Stimulated activated naive CD8-positive, alpha-beta T cell treated with anti-CD3 and anti-CD28 coated beads, Interleukin-15, Interleukin-2, amounts not matched to agents 100 U/mL and 50 U/mL, for 24 hours (primary cell): ENCODE results near the gene SOSTDC1.
"Not testable (repeated sequence)": the region's sequence is repeated elsewhere in the genome, so short reads cannot be mapped to it uniquely, and the experiment has no call there.

ENCODE experiments used
- ATAC-seq: fragments of 150-1000 bp; cut with Tn5 transposase; one replicate; pipeline ENCODE4 v1.10.0; 2021
- DNase-seq: peaks from one replicate; pipeline ENCODE4 v3.0.0; 2021

SOSTDC1 gene

DNA sequence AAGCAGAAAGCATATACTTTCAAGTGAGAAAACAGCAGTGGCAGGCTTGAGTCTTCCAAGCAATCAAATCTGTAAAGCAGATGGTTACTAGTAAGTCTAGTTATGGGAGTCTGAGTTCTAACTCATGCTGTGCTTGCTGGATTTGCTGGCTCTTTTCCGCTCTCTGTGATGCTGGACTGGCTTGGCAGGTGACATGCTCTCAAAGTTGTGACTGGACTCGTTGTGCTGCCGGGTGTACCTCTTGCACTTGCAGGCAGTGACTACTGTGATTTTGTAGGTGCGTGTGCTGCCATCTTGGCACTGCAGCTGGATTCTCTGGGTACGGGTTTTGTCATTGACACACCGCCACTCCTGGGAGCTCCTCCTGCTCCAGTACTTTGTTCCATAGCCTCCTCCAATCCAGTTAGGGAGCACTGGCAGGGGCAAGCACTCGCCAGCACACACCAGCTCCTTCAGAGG is 3.1 kb downstream of the SOSTDC1 start:
- ATAC-seq (no peak), DNase-seq (no peak)

- ATAC-seq (no peak), DNase-seq (no peak)
These were observed 4.6 kb downstream of the SOSTDC1 start for GRCh38 chr7:16460789-16461493.

- not testable (repeated sequence) for DNase-seq, ATAC-seq
These were observed 9.2 kb downstream of the SOSTDC1 start for GRCh38 chr7:16456303-16456702.

DNA sequence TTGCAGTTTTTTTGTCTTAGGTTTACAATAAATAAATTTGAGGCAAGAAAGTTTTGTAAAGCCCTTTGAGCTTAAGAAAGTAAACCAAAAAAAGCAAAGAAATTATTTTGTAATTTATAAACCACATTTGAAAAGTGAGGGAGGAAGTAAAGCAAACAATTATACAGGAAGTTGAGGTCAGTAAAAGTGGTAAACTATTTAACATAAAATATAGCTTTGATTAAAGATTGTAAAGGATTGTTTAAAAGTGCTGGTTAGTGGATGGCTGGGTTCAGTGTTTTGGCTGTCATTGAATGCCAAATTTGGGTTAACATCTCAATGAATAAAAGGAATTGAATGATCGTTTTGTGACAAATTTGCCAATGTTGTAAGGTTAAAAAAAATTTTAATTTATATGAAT is 9.9 kb downstream of the SOSTDC1 start:
- DNase-seq: no peak
- ATAC-seq: no peak

GRCh38 chr7:16450366-16450765 is 15.2 kb downstream of the SOSTDC1 start:
- ATAC-seq (no peak), DNase-seq (no peak)

DNA sequence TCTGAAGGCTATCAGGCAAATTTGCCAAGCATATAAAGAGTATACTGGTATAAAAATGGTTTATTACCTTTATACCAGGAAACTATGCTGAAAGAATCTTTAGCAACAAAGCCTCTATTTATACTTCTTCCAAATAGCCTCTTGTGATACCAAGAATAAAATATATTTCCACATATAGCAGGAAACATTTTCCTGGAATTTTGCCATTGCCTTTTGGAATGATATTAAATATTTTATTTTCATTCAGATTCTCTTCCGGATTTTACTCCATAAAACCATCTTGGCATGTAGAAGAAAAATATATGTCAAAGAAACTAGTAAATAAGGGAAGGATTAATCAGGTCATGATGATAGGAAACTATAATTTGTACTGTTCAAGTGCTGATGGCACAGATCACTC is 17.7 kb downstream of the SOSTDC1 start:
- no peak for ATAC-seq

DNA sequence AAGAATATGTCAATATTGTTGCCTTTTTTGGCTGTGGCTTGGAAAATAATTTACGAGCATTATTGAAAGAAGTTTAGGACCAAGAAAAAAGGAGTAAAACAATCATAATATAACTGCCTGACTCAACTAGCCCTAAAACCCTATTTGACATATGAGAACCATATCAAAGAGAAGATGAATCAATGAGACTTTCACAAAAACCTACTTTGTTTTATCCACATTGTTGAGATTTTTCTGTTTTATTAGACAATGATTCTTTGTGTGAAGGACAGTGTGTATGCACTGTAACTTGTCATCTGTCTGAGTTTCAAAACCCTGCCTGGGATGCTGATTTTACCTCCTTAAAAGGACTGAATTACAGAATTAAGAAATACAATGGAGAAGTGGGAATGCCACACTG is 19.0 kb downstream of the SOSTDC1 start:
- ATAC-seq (no peak), DNase-seq (no peak)

More for the DNA sequence above, 17.7 kb downstream of the SOSTDC1 start:
- no peak for DNase-seq

GRCh38 chr7:16443871-16444270 is 21.7 kb downstream of the SOSTDC1 start:
- DNase-seq, ATAC-seq: not testable (repeated sequence)

- ATAC-seq: no peak
These were observed 26.6 kb downstream of the SOSTDC1 start for GRCh38 chr7:16438988-16439387.

DNA sequence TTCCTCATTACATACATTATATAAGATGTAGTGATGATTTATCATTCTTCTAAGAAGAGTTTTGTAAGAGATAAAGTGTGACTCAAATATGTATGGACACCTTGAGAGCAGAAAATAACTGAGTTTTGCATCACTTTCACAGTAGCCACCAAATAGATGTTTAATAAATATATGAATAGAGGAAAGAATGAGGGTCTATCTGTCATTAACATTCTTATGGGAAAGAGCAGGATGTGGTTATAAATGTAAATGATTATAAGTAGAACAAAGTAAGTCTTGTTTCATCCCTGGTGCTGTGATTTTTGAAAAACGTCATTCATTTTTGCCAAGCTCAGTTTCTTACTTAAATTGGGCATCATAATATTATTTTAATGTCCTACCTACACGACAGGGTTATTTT is 29.2 kb downstream of the SOSTDC1 start:
- DNase-seq (no peak), ATAC-seq (no peak)

More at GRCh38 chr7:16438988-16439387, 26.6 kb downstream of the SOSTDC1 start:
- no peak for DNase-seq

DNA sequence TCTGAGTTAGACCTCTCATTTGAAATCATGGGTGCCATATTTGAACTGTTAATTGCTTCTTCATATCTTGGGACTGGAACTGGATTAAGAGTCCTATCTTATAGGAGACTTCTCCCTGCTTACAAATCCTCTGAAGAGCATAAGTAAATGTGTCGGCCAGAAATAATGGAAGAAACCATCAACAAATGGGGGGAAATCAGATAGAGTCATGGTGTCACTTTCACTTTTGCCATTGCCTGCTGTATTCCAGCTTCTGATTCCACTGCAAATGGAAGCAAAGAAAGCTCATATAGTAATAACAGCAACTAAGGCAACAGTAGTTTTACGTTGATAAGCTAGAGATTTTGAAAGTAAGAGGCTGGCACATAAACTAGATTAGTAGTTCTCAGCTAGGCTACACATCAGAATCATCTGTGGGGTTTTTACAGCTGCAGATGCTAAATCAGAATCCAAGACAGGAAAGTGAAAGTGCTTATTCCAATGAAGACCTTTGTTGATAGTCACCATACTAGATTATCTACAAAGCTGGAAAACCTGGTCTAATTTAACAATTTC is 31.9 kb downstream of the SOSTDC1 start:
- DNase-seq: no peak
- no peak for ATAC-seq

- no peak for DNase-seq
These were observed 33.2 kb downstream of the SOSTDC1 start for GRCh38 chr7:16432425-16432731.

DNA sequence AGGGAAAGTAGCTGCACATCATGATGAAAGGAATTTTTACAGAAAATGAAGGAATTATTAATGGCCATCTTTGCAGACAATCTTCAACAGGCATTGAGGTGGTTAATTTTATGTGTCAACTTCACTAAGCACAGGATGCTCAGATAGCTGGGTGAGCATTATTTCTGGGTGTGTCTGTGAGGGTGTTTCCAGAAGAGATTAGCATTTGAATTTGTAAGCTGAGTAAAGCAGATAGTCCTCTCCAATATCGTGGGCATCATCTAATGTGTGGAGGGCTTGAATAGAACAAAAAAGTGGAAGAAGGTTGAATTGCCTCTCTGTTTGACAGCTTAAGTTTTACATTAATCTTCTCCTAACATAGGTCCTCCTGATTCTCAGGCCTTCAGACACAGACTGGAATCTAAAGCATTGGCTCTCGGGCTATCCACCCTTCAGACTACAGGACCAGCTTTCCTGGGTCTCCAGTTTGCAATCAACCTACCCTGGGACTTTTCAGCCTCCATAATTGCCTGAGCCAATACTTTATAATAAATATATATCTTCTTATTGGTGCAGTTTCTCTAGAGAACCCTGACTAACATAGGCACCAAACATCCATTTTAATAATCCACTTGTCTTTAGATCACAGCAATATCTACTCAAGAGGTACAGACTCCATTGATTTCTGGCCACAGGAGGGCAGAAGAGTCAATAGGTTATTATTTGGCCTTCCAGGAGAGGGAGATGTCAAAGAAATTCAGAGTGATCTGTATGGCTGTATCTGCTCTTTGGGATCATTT is 33.7 kb downstream of the SOSTDC1 start:
- DNase-seq (no peak), ATAC-seq (peak; percentile 65)

More at GRCh38 chr7:16432425-16432731, 33.2 kb downstream of the SOSTDC1 start:
- no peak for ATAC-seq

- no peak for ATAC-seq
- no peak for DNase-seq
These were observed 35.4 kb downstream of the SOSTDC1 start for GRCh38 chr7:16430133-16430532.

DNA sequence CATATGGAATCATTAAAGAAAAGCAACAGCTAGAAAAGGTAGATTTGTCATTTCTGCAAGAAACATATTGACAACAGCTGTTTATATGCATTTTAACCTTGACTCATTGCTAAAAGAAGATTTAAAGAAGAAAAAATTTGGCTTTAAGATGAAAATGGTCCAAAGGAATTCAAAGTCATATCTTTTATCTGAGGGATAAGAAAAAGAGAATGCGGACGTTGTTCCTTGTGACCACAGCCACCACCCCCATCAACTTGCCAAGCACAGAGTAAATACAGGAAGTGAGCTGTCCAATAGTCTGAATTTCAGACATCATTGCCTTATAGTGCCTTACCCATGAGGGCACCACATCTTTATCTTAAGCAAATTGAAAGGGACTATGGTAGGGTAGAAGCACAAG is 36.9 kb downstream of the SOSTDC1 start:
- DNase-seq: no peak
- no peak for ATAC-seq

GRCh38 chr7:16428182-16428581 is 37.4 kb downstream of the SOSTDC1 start:
- DNase-seq: no peak
- ATAC-seq: no peak

DNA sequence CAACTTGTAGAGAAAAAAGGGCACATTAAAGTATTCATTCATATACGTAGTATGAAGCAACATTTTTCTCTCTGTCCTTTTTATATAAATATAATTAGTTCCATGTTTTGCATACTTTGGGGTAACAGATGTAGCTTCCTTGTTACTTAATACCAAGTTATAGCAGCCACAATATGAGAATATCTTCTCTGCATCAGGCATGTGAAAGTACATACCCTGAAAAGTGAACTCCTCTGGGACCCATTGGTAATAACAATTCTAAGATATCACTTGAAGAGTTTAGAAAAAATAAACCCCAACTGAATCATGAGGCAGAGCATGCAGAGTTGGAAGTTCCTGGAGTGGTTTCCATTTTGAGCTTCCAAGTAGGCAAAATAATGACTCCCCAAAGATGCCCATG is 41.8 kb downstream of the SOSTDC1 start:
- DNase-seq: no peak

DNA sequence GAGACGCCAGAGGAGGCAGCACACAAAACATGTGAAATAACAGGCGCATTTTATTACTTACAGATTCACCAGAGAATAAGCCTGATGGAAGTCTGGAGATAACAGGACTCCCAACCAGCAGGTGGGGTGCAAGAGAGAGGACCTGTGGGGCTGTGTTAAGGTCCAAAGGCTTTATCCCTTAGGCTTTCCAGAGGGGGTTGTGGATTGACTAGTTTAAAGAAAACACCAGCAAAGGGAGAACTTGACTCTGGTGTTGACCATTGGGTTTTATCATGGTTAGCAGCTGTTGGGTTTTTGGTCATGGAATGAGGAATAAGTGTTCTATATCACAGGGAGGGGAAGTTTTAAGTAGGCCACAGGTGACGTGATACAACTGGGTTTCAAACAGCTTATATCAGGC is 42.6 kb downstream of the SOSTDC1 start:
- ATAC-seq: no peak
- no peak for DNase-seq

More for the DNA sequence above, 41.8 kb downstream of the SOSTDC1 start:
- ATAC-seq: no peak

GRCh38 chr7:16422103-16422435 is 43.5 kb downstream of the SOSTDC1 start:
- ATAC-seq (no peak), DNase-seq (no peak)

DNA sequence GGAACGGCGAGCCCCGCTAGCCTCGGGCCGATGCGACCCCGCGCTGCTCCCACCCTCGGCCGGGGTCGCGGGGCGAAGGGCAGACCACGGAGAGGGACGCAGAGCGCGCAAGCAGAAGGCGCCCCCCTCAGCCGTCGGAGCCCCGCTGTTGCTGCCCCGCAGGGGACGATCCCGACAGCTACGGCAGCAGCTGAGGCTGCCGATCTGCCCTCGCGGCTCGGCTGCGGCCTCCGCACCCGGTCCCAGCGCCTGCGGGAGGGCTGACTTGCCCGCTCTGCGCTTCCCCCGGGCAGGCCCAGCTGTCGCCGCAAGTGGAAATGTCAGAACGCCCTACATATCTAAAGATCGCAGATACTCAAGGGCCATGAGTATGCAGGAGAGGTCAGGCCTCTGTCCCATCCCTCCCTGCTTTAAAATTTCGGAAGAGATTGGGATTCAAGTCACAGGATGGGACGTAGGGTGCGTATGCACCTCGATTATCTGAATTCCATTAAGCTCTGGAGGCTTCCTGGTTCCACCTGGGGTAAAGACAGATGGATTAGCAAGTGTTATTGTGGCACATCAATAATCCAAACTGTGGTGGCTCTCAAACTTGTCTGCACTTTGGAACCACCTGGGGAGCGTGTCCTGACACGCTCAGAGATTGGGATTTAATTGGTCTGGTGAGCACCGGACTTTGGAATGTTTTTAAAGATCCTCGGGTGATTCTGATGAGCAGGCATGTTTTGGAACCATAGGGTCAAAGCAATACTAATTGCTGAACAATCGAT is 44.0 kb downstream of the SOSTDC1 start, which contains the start of gene CRPPA:
CRPPA (minus strand) TSS at position 206 of the 770 bp plus-strand sequence. CDS start 216 bp downstream, outside the sequence.
- ATAC-seq (peak; percentile 5), DNase-seq (peak; percentile 44)

DNA sequence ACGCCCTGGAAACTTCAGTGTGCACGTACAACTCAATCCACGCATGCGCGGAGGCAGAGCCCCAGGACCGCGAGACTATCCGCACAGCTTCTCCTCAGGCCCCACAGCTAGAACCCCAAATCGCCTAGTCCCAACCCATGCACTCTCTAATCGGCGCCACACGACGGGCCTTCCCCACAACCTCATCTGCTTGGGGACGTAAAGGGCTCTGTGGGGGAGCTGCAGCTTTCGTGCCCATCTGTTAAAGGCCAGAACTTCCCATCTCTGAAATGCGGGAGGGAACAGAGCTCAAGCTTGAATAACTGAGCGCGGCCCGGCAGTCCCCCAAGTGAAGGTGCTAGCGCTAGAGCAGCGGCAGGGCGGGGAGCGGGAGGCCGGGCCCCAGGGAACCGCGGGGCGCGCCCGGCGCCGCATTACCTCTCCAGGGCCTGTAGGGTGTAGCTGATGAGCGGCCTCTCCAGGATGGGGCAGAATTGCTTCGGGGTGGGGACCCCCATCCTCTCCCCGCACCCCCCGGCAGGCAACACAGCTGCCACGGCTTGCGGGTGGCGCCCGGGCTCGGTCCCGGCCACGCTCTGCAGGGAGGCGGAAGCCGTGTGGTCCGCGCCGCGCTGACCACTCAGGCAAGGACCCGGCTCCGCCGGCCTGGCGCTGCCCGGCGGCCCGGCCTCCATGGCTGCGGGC is 44.7 kb downstream of the SOSTDC1 start:
- peak; percentile 90 for ATAC-seq
- DNase-seq: peak; percentile 78

DNA sequence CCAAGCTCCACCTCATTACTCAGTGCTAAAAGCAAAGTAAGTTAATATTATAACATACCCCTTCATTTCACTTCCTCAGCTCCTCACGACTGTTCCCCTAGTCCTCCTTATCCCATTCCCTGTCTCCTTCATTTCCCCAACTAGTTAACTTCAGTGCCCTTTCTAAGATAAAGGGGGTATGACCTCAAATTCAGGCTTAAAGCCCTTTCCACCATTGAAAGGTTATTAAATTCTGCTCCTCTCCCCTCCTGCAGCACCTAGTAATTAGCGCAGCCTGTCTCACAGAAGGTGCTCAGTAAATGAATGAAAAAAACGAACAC is 45.2 kb downstream of the SOSTDC1 start:
- no peak for DNase-seq
- no peak for ATAC-seq
